IMR-90 (cell line): ENCODE results near the gene ZBED4.

Experiments used
- BHLHE40 ChIP-seq: fragments of 150-350 bp; IDR thresholded peaks from 2 replicates; pipeline ENCODE4 v1.6.1; 2016; ENCODE audit warnings: mild to moderate bottlenecking, low read depth, low read length
- CEBPB ChIP-seq: IDR thresholded peaks from 2 replicates; pipeline ENCODE4 v1.6.1; 2012; ENCODE audit warnings: low read depth, low read length, improper control_type of control experiment
- CHD1 ChIP-seq: IDR thresholded peaks from 2 replicates; pipeline ENCODE4 v1.6.1; 2012; ENCODE audit warnings: low read depth, low read length, improper control_type of control experiment
- CTCF ChIP-seq: conservative IDR thresholded peaks from 2 replicates; pipeline ENCODE4 v1.5.1; 2012; ENCODE audit warnings: mild to moderate bottlenecking, low read depth, low read length, improper control_type of control experiment
- MAFK ChIP-seq: IDR thresholded peaks from 2 replicates; pipeline ENCODE4 v1.6.1; 2012; ENCODE audit warnings: low read depth, low read length, improper control_type of control experiment
- MAZ ChIP-seq: IDR thresholded peaks from 2 replicates; pipeline ENCODE4 v1.6.1; 2012; ENCODE audit warnings: low read depth, mild to moderate bottlenecking, low read length, improper control_type of control experiment, moderate library complexity, borderline replicate concordance
- NFE2L2 ChIP-seq: fragments of 150-350 bp; IDR thresholded peaks from 2 replicates; pipeline ENCODE4 v1.6.1; 2016; ENCODE audit warnings: low read depth, mild to moderate bottlenecking, low read length
- POLR2A ChIP-seq: IDR thresholded peaks from 2 replicates; pipeline ENCODE4 v1.6.1; 2012; ENCODE audit warnings: mild to moderate bottlenecking, low read depth, low read length
- RAD21 ChIP-seq: IDR thresholded peaks from 2 replicates; pipeline ENCODE4 v1.6.1; 2012; ENCODE audit warnings: low read length, improper control_type of control experiment
- RCOR1 ChIP-seq: IDR thresholded peaks from 2 replicates; pipeline ENCODE4 v1.6.1; 2012; ENCODE audit warnings: mild to moderate bottlenecking, low read length, improper control_type of control experiment; ENCODE audit not compliant: insufficient replicate concordance
- RFX5 ChIP-seq: IDR thresholded peaks from 2 replicates; pipeline ENCODE4 v1.8.0; 2012; ENCODE audit warnings: low read depth, mild to moderate bottlenecking, low read length, moderate library complexity
- SMC3 ChIP-seq: fragments of 150-350 bp; IDR thresholded peaks from 2 replicates; pipeline ENCODE4 v1.6.1; 2016; ENCODE audit warnings: low read depth, mild to moderate bottlenecking, antibody characterized with exemption, low read length, moderate library complexity
- TF ChIP-seq, protein P1 (sequence below): fragments of 150-350 bp; IDR thresholded peaks from 2 replicates; pipeline ENCODE4 v1.6.1; 2017; ENCODE audit warnings: mild to moderate bottlenecking, antibody characterized with exemption, low read length, low read depth
- TF ChIP-seq, protein P2 (sequence below): fragments of 150-350 bp; IDR thresholded peaks from 2 replicates; pipeline ENCODE4 v1.6.1; 2016; ENCODE audit warnings: low read depth, mild to moderate bottlenecking, low read length, moderate library complexity, borderline replicate concordance

DNA sequence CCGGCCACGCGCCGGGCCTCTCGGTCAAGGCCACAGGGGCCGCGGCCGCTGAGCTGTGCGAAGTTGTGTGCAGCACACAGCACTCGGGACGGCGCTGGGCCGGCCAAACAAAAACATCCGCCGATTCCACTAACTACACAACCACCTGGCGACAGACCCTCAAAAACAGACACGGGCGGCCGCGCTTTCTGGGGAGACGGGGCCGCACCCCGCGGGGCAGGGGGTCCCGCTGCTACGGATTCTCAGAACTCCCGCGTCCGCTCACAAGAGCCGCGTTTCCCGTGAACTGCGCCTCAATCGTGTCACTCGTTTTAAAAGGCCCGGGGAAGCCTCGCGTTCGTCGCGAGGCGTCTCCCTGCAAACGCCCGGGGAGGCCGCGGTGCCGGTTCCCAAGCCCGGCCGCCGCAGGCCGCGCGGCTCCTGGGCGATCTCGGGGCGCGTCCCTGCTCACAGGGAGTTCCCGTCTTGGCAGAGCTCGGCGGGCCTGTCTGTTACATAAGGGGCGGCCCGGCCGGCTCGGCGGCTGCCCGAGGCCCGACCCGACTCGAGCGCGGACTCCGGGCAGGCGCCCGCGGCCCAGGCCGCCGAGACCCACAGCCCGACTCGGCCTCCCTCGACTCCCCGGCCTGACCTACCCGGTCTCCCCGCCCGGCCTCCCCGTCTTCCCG lies 26.9 kb upstream of the ZBED4 start:
- no peak for TF ChIP-seq CTCF
- TF ChIP-seq MAFK: no peak
- no peak for TF ChIP-seq SMC3
- TF ChIP-seq RAD21: no peak
- no peak for TF ChIP-seq BHLHE40
- TF ChIP-seq, protein P1, sequence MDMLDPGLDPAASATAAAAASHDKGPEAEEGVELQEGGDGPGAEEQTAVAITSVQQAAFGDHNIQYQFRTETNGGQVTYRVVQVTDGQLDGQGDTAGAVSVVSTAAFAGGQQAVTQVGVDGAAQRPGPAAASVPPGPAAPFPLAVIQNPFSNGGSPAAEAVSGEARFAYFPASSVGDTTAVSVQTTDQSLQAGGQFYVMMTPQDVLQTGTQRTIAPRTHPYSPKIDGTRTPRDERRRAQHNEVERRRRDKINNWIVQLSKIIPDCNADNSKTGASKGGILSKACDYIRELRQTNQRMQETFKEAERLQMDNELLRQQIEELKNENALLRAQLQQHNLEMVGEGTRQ: no peak
- TF ChIP-seq POLR2A: peak; percentile 50; the same call in 1 of the 2 replicates
- TF ChIP-seq, protein P2, sequence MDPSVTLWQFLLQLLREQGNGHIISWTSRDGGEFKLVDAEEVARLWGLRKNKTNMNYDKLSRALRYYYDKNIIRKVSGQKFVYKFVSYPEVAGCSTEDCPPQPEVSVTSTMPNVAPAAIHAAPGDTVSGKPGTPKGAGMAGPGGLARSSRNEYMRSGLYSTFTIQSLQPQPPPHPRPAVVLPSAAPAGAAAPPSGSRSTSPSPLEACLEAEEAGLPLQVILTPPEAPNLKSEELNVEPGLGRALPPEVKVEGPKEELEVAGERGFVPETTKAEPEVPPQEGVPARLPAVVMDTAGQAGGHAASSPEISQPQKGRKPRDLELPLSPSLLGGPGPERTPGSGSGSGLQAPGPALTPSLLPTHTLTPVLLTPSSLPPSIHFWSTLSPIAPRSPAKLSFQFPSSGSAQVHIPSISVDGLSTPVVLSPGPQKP: no peak
- no peak for TF ChIP-seq CEBPB
- no peak for TF ChIP-seq RFX5
- TF ChIP-seq CHD1: no peak
- TF ChIP-seq NFE2L2: no peak
- TF ChIP-seq RCOR1: no peak
- TF ChIP-seq MAZ: no peak
